A172 (cell line): ENCODE results near the gene SBNO2. TPM values are rescaled to one million over a fixed set of nuclear protein-coding genes. Genes with fewer than 3 reads are reported as not detected.
"Not testable (repeated sequence)": the region's sequence is repeated elsewhere in the genome, so short reads cannot be mapped to it uniquely, and the experiment has no call there.

Experiments used
- DNase-seq: peaks from one replicate; pipeline ENCODE4 v3.0.0-alpha.2; 2015; ENCODE audit warnings: low spot score
- total RNA-seq: library from RNA; depleted of rRNA; stranded (reverse); fragments of >200 nt; shearing (Covaris generic); gene quantifications from 2 replicates; pipeline ENCODE4 v1.2.3, GENCODE V29; 2014

The SBNO2 gene
- total RNA-seq, 1 experiment from 2014 or later: 51.1 TPM

DNA sequence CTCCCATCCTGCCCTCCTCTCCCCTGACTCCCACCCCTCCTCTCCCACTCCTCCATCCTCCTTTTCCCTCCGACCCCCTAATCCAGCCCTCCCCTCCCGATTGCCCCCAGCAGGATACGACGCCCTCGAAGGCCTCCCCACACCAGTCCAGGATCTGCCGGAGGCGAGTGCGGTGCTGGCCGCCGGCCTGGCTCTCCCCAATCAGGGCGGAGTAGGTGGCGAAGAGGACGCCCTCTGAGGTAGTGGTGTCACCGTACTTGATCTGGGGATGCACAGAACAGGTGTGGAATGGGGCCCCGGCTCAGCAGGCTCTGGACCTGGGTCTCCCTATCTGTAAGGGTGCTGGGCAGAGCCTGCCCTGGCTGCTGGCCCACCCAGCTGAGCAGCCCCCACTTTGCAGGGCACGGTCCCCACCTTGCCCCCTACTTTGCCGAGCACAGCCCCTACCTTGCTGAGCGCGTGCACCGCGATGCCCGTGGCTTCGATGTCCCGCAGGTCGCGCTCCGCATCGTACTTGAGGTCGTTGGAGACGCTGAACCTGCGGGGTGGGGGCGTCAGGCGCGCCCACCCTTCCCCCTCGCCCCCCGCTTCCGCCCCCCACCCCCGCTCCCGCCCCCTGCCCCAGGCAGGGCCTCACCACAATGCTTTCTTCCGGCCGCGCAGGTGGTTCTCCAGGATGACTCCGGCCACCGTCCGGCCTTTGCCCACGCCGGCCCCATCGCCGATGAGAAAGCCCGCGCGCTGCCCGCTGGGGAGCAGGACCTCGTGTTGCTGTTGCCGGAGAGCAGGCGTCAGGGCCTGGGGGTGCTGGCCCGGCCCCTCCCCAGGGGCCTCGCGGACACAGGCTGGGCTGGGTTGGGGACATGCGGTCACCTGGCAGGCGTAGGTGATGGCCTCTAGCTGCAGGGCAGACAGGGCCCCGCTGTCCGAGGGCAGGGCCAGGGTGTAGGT lies 51.8 kb downstream of the SBNO2 start:
- DNase-seq: no peak

GRCh38 chr19:1121395-1121794 lies 52.7 kb downstream of the SBNO2 start:
- no peak for DNase-seq

- no peak for DNase-seq
These were observed 54.4 kb downstream of the SBNO2 start for GRCh38 chr19:1119475-1120217.

- no peak for DNase-seq
These were observed 55.1 kb downstream of the SBNO2 start for GRCh38 chr19:1118999-1119398.

DNA sequence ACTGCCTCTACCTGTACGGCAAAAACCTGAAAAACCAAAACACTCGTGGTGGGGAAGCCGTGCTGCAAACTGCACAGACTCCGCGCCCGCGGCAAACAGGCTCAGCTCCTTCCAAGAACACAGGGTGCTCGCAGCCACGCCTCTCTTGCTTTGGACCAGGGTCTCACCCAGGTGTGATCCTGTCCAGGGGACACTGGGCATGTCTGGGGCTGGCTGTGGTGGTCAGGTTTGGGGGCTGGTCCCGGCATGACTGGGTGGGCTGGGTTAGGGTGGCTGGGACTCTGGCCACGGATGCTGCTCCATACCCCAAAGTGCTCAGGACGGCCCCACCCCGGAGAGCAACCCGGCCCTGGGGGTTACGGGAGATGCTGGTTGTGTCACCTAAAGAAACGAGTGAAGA lies 56.4 kb downstream of the SBNO2 start:
- DNase-seq: no peak

- DNase-seq: no peak
These were observed 57.1 kb downstream of the SBNO2 start for GRCh38 chr19:1116726-1117581.

GRCh38 chr19:1115646-1116420 lies 58.2 kb downstream of the SBNO2 start:
- DNase-seq: no peak

GRCh38 chr19:1114728-1115127 lies 59.3 kb downstream of the SBNO2 start:
- DNase-seq: not testable (repeated sequence)

DNA sequence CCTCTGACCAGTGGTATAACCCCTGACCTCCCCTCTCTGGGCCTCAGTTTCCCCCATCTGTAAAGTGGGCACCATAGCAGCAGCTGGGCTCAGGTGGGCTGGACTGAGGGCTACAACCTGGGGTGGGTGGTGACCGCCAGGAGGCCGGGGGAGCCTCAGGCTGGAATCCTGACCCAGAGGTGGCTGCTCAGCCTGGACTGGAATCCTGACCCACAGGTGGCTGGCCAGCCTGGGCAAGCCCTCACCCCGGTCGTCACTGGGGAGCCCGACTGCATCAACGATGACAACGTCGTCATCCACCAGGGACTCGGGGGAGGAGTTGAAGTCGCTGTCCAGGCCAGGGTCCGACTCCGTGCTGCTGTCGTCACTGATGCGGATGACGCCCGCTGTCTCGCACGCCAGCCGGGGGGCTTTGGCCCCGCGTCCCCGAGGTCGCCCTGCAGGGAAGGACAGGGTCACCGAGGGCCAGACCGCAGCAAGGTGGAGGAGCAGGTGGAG lies 60.0 kb downstream of the SBNO2 start:
- DNase-seq: no peak

- DNase-seq: peak; percentile 91
These were observed 60.8 kb downstream of the SBNO2 start for GRCh38 chr19:1113030-1113985.

DNA sequence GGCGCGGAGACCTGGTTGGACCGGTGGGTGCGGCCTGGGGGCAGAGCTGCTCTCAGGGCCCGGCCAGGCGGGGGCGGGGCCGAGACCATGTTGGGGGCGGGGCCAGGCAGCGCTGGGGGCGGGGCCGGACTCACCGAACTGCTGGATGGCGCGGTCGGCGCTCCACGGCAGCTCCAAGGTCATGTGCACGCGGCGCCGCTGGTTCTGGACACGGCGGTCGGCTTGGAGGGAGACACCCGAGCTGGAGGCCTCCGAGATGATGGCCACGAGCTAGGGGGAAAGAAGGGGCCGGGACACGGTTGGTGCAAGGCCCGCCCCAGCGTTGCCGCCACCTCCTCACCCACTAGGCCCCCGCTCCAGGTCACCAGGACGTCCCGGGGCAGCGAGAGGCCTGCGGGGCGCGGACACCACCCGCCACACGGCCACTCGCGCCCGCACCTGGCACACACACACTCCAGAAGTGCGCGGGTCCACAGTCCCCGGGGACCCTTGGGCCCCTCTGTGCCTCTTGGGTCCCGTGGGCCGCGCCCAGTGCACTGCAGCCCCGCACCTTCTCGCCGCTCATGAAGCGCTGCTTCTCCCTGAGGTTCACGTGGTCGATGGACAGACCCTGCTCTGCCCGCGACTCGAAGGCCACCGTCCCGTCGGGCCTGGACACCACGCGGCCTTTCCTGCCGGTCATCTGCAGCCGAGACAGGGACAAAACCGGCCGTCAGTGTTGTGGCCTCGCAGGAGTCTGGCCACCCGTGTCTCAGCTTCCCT lies 61.6 kb downstream of the SBNO2 start:
- no peak for DNase-seq

GRCh38 chr19:1111641-1112267 lies 62.3 kb downstream of the SBNO2 start:
- DNase-seq: no peak

- no peak for DNase-seq
These were observed 63.0 kb downstream of the SBNO2 start for GRCh38 chr19:1110809-1111640.

DNA sequence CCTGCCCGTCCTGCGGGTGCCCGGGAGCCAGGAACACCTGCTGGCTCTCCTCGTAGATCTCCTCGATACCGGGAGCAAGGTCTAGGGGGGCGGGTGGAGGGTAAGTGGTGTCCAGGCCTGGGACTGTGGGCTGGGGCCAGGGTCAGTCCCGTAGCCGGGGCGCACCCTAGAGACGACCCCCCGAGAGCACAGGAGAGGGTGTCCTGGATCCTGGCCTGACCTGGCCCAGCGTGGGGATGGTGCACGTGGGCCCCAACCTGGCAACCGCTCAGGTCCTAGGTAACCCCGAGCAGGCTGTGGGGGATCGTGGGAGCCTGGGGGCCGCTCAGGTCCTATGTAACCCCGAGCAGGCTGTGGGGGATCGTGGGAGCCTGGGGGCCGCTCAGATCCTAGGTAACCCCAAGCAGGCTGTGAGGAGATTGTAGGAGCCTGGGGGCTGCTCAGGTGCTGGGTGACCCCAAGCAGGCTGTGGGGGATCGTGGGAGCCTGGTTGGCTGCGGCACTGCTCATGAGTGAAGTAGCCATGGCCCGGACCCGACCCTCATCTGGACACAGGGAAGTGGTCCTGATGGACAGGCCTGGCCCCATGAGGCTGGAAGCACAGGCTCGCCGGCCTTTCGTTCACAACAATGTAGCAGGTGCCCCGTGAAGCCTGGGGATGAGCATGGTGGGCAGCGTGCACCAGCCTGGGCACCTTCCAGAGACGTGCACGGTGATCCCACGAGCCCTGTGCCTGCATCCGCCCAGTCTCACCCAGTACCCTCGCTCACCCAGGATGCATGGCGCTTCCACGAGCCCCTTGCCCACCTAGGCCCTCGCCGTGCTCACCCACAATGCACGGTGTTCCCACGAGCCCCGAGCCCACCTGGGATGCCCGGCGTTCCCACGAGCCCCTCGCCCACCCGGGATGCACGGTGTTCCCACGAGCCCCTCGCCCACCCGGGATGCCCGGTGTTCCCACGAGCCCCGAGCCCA lies 64.1 kb downstream of the SBNO2 start:
- no peak for DNase-seq

DNA sequence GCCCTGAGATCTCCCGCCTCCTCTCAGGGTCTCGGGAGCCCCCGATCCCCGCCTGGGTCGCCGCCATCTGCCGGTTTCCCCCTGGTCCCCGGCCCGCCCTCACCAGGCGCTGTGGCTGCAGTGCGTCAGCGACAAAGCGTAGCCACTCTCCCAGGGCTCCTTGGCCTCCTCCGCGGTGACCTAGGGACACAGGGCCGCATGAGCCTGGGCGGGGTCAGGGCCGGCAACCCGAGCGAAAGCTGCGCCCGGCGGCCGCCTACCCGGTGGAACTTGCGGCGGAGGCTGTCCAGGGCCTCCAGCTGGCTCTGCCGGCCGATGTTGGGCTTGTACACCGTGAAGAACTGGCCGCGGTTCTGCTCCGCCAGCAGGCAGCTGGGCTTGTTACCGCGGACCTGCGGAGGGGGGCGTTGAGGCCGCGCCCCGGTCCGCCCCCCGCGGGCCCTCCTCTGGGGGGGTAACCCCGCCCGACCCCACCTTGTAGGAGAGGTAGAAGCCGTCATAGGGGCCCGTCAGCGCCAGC lies 65.0 kb downstream of the SBNO2 start:
- no peak for DNase-seq
